SK-N-SH treated with all-trans-retinoic acid at 6 μM for 48 hours (cell line): ENCODE measurements around the gene DGUOK.

Source experiments
- ATAC-seq: fragments of 200-7000 bp; cut with Tn5 transposase; 3 replicates; pipeline ENCODE4 v1.9.1; 2020; ENCODE audit warnings: mild to moderate bottlenecking, moderate library complexity
- ARNTL ChIP-seq: fragments of 450-650 bp; formaldehyde crosslinking; IDR thresholded peaks from 2 replicates; pipeline ENCODE4 v1.5.0; 2020; ENCODE audit warnings: low read depth, mild to moderate bottlenecking, moderate library complexity, borderline replicate concordance
- BACH2 ChIP-seq: fragments of 250-450 bp; sonication (Bioruptor Pico); IDR thresholded peaks from 2 replicates; pipeline ENCODE4 v1.9.0; 2021; ENCODE audit warnings: mild to moderate bottlenecking, borderline replicate concordance
- ESRRG ChIP-seq: fragments of 250-450 bp; sonication (Bioruptor Pico); IDR thresholded peaks from 2 replicates; pipeline ENCODE4 v1.6.1; 2021; ENCODE audit warnings: mild to moderate bottlenecking
- GLIS3 ChIP-seq: fragments of 250-450 bp; sonication (Bioruptor Pico); IDR thresholded peaks from 2 replicates; pipeline ENCODE4 v1.5.0; 2020; ENCODE audit warnings: mild to moderate bottlenecking, moderate library complexity
- ISL1 ChIP-seq: fragments of 250-450 bp; sonication (Bioruptor Pico); IDR thresholded peaks from 2 replicates; pipeline ENCODE4 v2.1.2; 2022; ENCODE audit warnings: mild to moderate bottlenecking, moderate library complexity
- OSR1 ChIP-seq: fragments of 250-450 bp; sonication (Bioruptor Pico); IDR thresholded peaks from 2 replicates; pipeline ENCODE4 v1.8.0; 2022; ENCODE audit warnings: moderate library complexity, mild to moderate bottlenecking, inconsistent platforms
- PPARA ChIP-seq: fragments of 250-450 bp; sonication (Bioruptor Pico); IDR thresholded peaks from 2 replicates; pipeline ENCODE4 v1.5.0; 2020; ENCODE audit warnings: mild to moderate bottlenecking, borderline replicate concordance
- RARB ChIP-seq: fragments of 250-450 bp; sonication (Bioruptor Pico); IDR thresholded peaks from 2 replicates; pipeline ENCODE4 v1.8.0; 2021; ENCODE audit warnings: mild to moderate bottlenecking, moderate library complexity
- SNAI2 ChIP-seq: fragments of 250-450 bp; sonication (Bioruptor Pico); IDR thresholded peaks from 2 replicates; pipeline ENCODE4 v1.5.0; 2020; ENCODE audit warnings: mild to moderate bottlenecking, moderate library complexity
- TCF4 ChIP-seq: fragments of 250-450 bp; sonication (Bioruptor Pico); IDR thresholded peaks from 2 replicates; pipeline ENCODE4 v1.8.0; 2021; ENCODE audit warnings: mild to moderate bottlenecking, moderate library complexity, borderline replicate concordance
- TOX ChIP-seq: fragments of 250-450 bp; sonication (Bioruptor Pico); IDR thresholded peaks from 2 replicates; pipeline ENCODE4 v1.8.0; 2021; ENCODE audit warnings: mild to moderate bottlenecking, moderate library complexity, borderline replicate concordance
- ZC3H10 ChIP-seq: fragments of 250-450 bp; sonication (Bioruptor Pico); IDR thresholded peaks from 2 replicates; pipeline ENCODE4 v1.5.1; 2021; ENCODE audit warnings: mild to moderate bottlenecking, moderate library complexity
- ZFP3 ChIP-seq: fragments of 250-450 bp; sonication (Bioruptor Pico); IDR thresholded peaks from 2 replicates; pipeline ENCODE4 v1.5.0; 2020; ENCODE audit warnings: mild to moderate bottlenecking, moderate library complexity
- ZFP30 ChIP-seq: fragments of 450-650 bp; formaldehyde crosslinking; IDR thresholded peaks from 2 replicates; pipeline ENCODE4 v1.5.0; 2022; ENCODE audit warnings: mild to moderate bottlenecking, moderate library complexity
- ZNF565 ChIP-seq: fragments of 450-650 bp; formaldehyde crosslinking; conservative IDR thresholded peaks from 2 replicates; pipeline ENCODE4 v1.5.0; 2020; ENCODE audit warnings: low read depth, mild to moderate bottlenecking, moderate library complexity
- ZNF70 ChIP-seq: fragments of 450-650 bp; formaldehyde crosslinking; IDR thresholded peaks from 2 replicates; pipeline ENCODE4 v1.5.0; 2020; ENCODE audit warnings: mild to moderate bottlenecking, moderate library complexity
- ZNF8 ChIP-seq: fragments of 450-650 bp; formaldehyde crosslinking; IDR thresholded peaks from 2 replicates; pipeline ENCODE4 v1.5.0; 2020; ENCODE audit warnings: mild to moderate bottlenecking, moderate library complexity
- TF ChIP-seq, protein P1 (sequence below): fragments of 250-450 bp; sonication (Bioruptor Pico); IDR thresholded peaks from 2 replicates; pipeline ENCODE4 v1.5.1; 2021; ENCODE audit warnings: mild to moderate bottlenecking, moderate library complexity
- TF ChIP-seq, protein P2 (sequence below): fragments of 250-450 bp; sonication (Bioruptor Pico); IDR thresholded peaks from 2 replicates; pipeline ENCODE4 v1.8.0; 2020; ENCODE audit warnings: mild to moderate bottlenecking, moderate library complexity, borderline replicate concordance
- TF ChIP-seq, protein P3 (sequence below): fragments of 250-450 bp; sonication (Bioruptor Pico); IDR thresholded peaks from 2 replicates; pipeline ENCODE4 v1.5.1; 2020; ENCODE audit warnings: low read depth, mild to moderate bottlenecking, moderate library complexity
- TF ChIP-seq, protein P4 (sequence below): fragments of 250-450 bp; sonication (Bioruptor Pico); IDR thresholded peaks from 2 replicates; pipeline ENCODE4 v1.5.0; 2020; ENCODE audit warnings: mild to moderate bottlenecking, moderate library complexity

The DGUOK gene

DNA sequence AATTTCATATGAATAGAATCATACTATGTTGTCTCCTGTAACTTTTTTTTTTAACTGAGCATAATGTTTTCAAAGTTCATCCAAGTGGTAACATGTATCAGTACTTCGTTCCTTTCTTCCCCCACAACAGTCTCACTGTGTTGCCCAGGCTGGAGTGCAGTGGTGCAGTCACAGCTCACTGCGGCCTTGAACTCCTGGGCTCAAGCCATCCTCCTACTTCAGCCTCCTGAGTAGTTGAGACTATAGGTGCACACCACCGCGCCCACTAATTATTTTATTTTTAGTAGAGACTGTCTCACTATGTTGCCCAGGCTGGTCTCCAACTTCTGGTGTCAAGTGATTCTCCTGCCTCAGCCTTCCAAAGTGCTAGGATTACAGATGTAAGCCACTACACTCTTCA lies 34.6 kb downstream of the DGUOK start:
- no peak for ATAC-seq
- TF ChIP-seq ARNTL (CRISPR knock-in tag), result no peak

GRCh38 chr2:73961823-73962615 lies 35.3 kb downstream of the DGUOK start:
- TF ChIP-seq ZFP3 (CRISPR knock-in tag), result no peak
- no peak for TF ChIP-seq ZNF565 (CRISPR knock-in tag)
- no peak for TF ChIP-seq TOX (CRISPR knock-in tag)
- peak; percentile 36; the same call in 1 of the 3 replicates for ATAC-seq

GRCh38 chr2:73962798-73963197 lies 36.1 kb downstream of the DGUOK start:
- TF ChIP-seq TOX (CRISPR knock-in tag) (no peak), ZFP30 (no peak), SNAI2 (CRISPR knock-in tag) (no peak), ZNF565 (CRISPR knock-in tag) (no peak), GLIS3 (no peak), ARNTL (CRISPR knock-in tag) (no peak), OSR1 (CRISPR knock-in tag) (no peak), ZC3H10 (CRISPR knock-in tag) (no peak), ZNF8 (CRISPR knock-in tag) (no peak), BACH2 (CRISPR knock-in tag) (no peak), RARB (CRISPR knock-in tag) (no peak), ZFP3 (CRISPR knock-in tag) (no peak)
- TF ChIP-seq, protein P1, sequence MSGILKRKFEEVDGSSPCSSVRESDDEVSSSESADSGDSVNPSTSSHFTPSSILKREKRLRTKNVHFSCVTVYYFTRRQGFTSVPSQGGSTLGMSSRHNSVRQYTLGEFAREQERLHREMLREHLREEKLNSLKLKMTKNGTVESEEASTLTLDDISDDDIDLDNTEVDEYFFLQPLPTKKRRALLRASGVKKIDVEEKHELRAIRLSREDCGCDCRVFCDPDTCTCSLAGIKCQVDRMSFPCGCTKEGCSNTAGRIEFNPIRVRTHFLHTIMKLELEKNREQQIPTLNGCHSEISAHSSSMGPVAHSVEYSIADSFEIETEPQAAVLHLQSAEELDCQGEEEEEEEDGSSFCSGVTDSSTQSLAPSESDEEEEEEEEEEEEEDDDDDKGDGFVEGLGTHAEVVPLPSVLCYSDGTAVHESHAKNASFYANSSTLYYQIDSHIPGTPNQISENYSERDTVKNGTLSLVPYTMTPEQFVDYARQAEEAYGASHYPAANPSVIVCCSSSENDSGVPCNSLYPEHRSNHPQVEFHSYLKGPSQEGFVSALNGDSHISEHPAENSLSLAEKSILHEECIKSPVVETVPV (CRISPR knock-in tag), result no peak
- TF ChIP-seq, protein P2, sequence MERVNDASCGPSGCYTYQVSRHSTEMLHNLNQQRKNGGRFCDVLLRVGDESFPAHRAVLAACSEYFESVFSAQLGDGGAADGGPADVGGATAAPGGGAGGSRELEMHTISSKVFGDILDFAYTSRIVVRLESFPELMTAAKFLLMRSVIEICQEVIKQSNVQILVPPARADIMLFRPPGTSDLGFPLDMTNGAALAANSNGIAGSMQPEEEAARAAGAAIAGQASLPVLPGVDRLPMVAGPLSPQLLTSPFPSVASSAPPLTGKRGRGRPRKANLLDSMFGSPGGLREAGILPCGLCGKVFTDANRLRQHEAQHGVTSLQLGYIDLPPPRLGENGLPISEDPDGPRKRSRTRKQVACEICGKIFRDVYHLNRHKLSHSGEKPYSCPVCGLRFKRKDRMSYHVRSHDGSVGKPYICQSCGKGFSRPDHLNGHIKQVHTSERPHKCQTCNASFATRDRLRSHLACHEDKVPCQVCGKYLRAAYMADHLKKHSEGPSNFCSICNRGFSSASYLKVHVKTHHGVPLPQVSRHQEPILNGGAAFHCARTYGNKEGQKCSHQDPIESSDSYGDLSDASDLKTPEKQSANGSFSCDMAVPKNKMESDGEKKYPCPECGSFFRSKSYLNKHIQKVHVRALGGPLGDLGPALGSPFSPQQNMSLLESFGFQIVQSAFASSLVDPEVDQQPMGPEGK (CRISPR knock-in tag), result no peak
- TF ChIP-seq, protein P3, sequence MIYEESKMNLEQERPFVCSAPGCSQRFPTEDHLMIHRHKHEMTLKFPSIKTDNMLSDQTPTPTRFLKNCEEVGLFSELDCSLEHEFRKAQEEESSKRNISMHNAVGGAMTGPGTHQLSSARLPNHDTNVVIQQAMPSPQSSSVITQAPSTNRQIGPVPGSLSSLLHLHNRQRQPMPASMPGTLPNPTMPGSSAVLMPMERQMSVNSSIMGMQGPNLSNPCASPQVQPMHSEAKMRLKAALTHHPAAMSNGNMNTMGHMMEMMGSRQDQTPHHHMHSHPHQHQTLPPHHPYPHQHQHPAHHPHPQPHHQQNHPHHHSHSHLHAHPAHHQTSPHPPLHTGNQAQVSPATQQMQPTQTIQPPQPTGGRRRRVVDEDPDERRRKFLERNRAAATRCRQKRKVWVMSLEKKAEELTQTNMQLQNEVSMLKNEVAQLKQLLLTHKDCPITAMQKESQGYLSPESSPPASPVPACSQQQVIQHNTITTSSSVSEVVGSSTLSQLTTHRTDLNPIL (CRISPR knock-in tag), result no peak
- no peak for ATAC-seq

- ATAC-seq, result no peak
- TF ChIP-seq ZFP30 (no peak), ISL1 (CRISPR knock-in tag) (no peak), TOX (CRISPR knock-in tag) (no peak), TCF4 (no peak), OSR1 (CRISPR knock-in tag) (no peak), ZNF8 (CRISPR knock-in tag) (no peak), ZNF70 (CRISPR knock-in tag) (no peak), RARB (CRISPR knock-in tag) (no peak), SNAI2 (CRISPR knock-in tag) (no peak), ZNF565 (CRISPR knock-in tag) (no peak), GLIS3 (no peak), ESRRG (CRISPR knock-in tag) (no peak), ZFP3 (CRISPR knock-in tag) (no peak), BACH2 (CRISPR knock-in tag) (no peak), ZC3H10 (CRISPR knock-in tag) (no peak), ARNTL (CRISPR knock-in tag) (no peak), PPARA (CRISPR knock-in tag) (no peak)
- TF ChIP-seq, protein P3 (CRISPR knock-in tag), result no peak
- TF ChIP-seq, protein P1 (CRISPR knock-in tag), result no peak
- TF ChIP-seq, protein P4, sequence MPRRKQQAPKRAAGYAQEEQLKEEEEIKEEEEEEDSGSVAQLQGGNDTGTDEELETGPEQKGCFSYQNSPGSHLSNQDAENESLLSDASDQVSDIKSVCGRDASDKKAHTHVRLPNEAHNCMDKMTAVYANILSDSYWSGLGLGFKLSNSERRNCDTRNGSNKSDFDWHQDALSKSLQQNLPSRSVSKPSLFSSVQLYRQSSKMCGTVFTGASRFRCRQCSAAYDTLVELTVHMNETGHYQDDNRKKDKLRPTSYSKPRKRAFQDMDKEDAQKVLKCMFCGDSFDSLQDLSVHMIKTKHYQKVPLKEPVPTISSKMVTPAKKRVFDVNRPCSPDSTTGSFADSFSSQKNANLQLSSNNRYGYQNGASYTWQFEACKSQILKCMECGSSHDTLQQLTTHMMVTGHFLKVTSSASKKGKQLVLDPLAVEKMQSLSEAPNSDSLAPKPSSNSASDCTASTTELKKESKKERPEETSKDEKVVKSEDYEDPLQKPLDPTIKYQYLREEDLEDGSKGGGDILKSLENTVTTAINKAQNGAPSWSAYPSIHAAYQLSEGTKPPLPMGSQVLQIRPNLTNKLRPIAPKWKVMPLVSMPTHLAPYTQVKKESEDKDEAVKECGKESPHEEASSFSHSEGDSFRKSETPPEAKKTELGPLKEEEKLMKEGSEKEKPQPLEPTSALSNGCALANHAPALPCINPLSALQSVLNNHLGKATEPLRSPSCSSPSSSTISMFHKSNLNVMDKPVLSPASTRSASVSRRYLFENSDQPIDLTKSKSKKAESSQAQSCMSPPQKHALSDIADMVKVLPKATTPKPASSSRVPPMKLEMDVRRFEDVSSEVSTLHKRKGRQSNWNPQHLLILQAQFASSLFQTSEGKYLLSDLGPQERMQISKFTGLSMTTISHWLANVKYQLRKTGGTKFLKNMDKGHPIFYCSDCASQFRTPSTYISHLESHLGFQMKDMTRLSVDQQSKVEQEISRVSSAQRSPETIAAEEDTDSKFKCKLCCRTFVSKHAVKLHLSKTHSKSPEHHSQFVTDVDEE (CRISPR knock-in tag), result no peak
- TF ChIP-seq, all 23 proteins: peak for 0
Observed at GRCh38 chr2:73963385-73964120, 36.9 kb downstream of the DGUOK start.
